B cell (primary cell): Measurements from ENCODE around the gene HS6ST3. TPM values are rescaled to one million over a fixed set of nuclear protein-coding genes. Genes with fewer than 3 reads are reported as not detected.

ENCODE experiments used
- ATAC-seq: fragments of 200-7000 bp; cut with Tn5 transposase; one replicate; pipeline ENCODE4 v1.10.0; 2021; ENCODE audit warnings: low read depth, mild to moderate bottlenecking, moderate number of reproducible peaks, moderate library complexity
- CTCF ChIA-PET: fragments of 350-600 bp; sonication (Branson Sonifier 250); formaldehyde crosslinking; loops from one replicate; lab custom pipeline; 2021; ENCODE audit warnings: antibody characterized with exemption, inconsistent platforms; lab: Charles Lee
- POLR2A ChIA-PET: fragments of 350-600 bp; sonication (Branson Sonifier 250); formaldehyde crosslinking; loops from one replicate; lab custom pipeline; 2021; ENCODE audit warnings: antibody characterized with exemption; lab: Charles Lee
- DNase-seq: peaks from one replicate; pipeline ENCODE4 v3.0.0; 2013
- H2AFZ ChIP-seq: 2 replicates; pipeline ENCODE4 v1.6.1; 2012; ENCODE audit warnings: mild to moderate bottlenecking, low read depth, low read length; ENCODE audit not compliant: insufficient read depth, poor library complexity, severe bottlenecking
- H3K27ac ChIP-seq, 2 donors: 1 replicate in 1 of 2; 2 replicates in 1 of 2; pipeline ENCODE4 v1.5.1; 2012 to 2013; ENCODE audit warnings: low read length in 2 of 2, mild to moderate bottlenecking in 2 of 2, moderate library complexity in 1 of 2
- H3K27me3 ChIP-seq, 4 experiments: fragments of 200-600 bp in 1 of 4; sonication (generic) in 1 of 4; replicated peaks in 1 of 4; 1 replicate in 2 of 4; 2 replicates in 2 of 4; pipeline versions ENCODE4 v1.6.1 to v1.7.0; 2013 to 2016; ENCODE audit warnings: low read length in 3 of 4, mild to moderate bottlenecking in 2 of 4, mixed read lengths in 1 of 4, moderate library complexity in 1 of 4; ENCODE audit not compliant: insufficient read depth in 4 of 4, control insufficient read depth in 3 of 4; ENCODE audit errors: control extremely low read depth in 1 of 4
- H3K36me3 ChIP-seq, 2 experiments: replicated peaks in 1 of 2; 1 replicate in 1 of 2; 2 replicates in 1 of 2; pipeline versions ENCODE4 v1.6.1 to v1.7.1; 2013; ENCODE audit warnings: low read length in 1 of 2; ENCODE audit not compliant: insufficient read depth in 2 of 2, control insufficient read depth in 1 of 2; ENCODE audit errors: control extremely low read depth in 1 of 2, extremely low read depth in 1 of 2
- H3K4me1 ChIP-seq, 2 donors: fragments of 200-600 bp in 1 of 2; sonication (generic) in 1 of 2; 1 replicate in 1 of 2; 2 replicates in 1 of 2; pipeline versions ENCODE4 v1.5.1 to v1.6.1; 2013 to 2017; ENCODE audit warnings: low read length in 2 of 2; ENCODE audit not compliant: control insufficient read depth in 2 of 2, insufficient read depth in 2 of 2
- H3K4me2 ChIP-seq: replicated peaks from 2 replicates; pipeline ENCODE3; 2012; ENCODE audit warnings: mild to moderate bottlenecking, low read depth, low read length; ENCODE audit not compliant: poor library complexity, severe bottlenecking
- H3K4me3 ChIP-seq, 5 experiments: fragments of 200-600 bp in 1 of 5; sonication (generic) in 1 of 5; 1 replicate in 3 of 5; 2 replicates in 2 of 5; pipeline versions ENCODE4 v1.5.1 to v1.7.0; 2011 to 2016; ENCODE audit warnings: low read length in 4 of 5, mild to moderate bottlenecking in 4 of 5, low read depth in 2 of 5, control low read depth in 1 of 5, moderate library complexity in 1 of 5; ENCODE audit not compliant: insufficient read depth in 1 of 5; ENCODE audit errors: control extremely low read depth in 1 of 5, extremely low read depth in 1 of 5
- H3K79me2 ChIP-seq: fragments of 200-600 bp; sonication (generic); one replicate; pipeline ENCODE4 v1.6.0; 2016; ENCODE audit warnings: low read length; ENCODE audit not compliant: control insufficient read depth, insufficient read depth
- H3K9ac ChIP-seq: fragments of 200-600 bp; sonication (generic); 2 replicates; pipeline ENCODE4 v1.6.1; 2017; ENCODE audit warnings: mild to moderate bottlenecking, low read length, moderate library complexity
- H3K9me3 ChIP-seq, 3 donors: one replicate each; pipeline versions ENCODE4 v1.6.1 to v1.7.1; 2013; ENCODE audit warnings: low read length in 2 of 3; ENCODE audit not compliant: control insufficient read depth in 2 of 3, insufficient read depth in 1 of 3; ENCODE audit errors: control extremely low read depth in 1 of 3
- H4K20me1 ChIP-seq: 2 replicates; pipeline ENCODE4 v1.6.0; 2012; ENCODE audit warnings: mild to moderate bottlenecking, low read length; ENCODE audit not compliant: insufficient read depth, control insufficient read depth, poor library complexity, severe bottlenecking
- H3K27ac Mint-ChIP-seq: one replicate; pipeline ENCODE4 v1.8.0; 2021; ENCODE audit warnings: mixed read lengths
- H3K27me3 Mint-ChIP-seq: one replicate; pipeline ENCODE4 v1.8.0; 2021; ENCODE audit warnings: mixed read lengths
- H3K4me1 Mint-ChIP-seq: one replicate; pipeline ENCODE4 v1.8.0; 2021; ENCODE audit warnings: mixed read lengths
- H3K4me3 Mint-ChIP-seq: one replicate; pipeline ENCODE4 v1.8.0; 2021; ENCODE audit warnings: mixed read lengths
- H3K9me3 Mint-ChIP-seq: one replicate; pipeline ENCODE4 v1.8.0; 2022; ENCODE audit warnings: mixed read lengths; ENCODE audit not compliant: insufficient read depth
- CTCF ChIP-seq: fragments of 200-600 bp; IDR thresholded peaks from one replicate; pipeline ENCODE4 v1.8.0; 2022; ENCODE audit warnings: antibody characterized with exemption, mild to moderate bottlenecking
- EZH2 ChIP-seq: IDR thresholded peaks from 2 replicates; pipeline ENCODE4 v1.6.1; 2012; ENCODE audit warnings: borderline replicate concordance, low read depth, mild to moderate bottlenecking, moderate library complexity, low read length; ENCODE audit not compliant: insufficient read depth, poor library complexity, severe bottlenecking
- WGBS: methylation state at CpG from one replicate; pipeline ENCODE4 v1.1.5; 2013; ENCODE audit warnings: missing lambda C conversion rate; ENCODE audit not compliant: insufficient coverage; 5-methylcytosine and 5-hydroxymethylcytosine counted together
- intact Hi-C: fragments of 100-400 bp; cut with micrococcal nuclease; formaldehyde crosslinking; loops from one replicate; pipeline ENCODE4 v1.10.0; 2022
- polyA plus RNA-seq: library from polyadenylated mRNA; depleted of rRNA; stranded (reverse); fragments of >200 nt; gene quantifications from 2 replicates; pipeline ENCODE4 v1.2.3, GENCODE V29; 2012
- total RNA-seq, 2 donors: library from RNA; stranded (reverse); fragments of 120-200 nt in 1 of 2; gene quantifications; 1 replicate in 1 of 2; 2 replicates in 1 of 2; pipeline versions ENCODE4 v1.2.3 to v1.2.4, GENCODE V29; 2013 to 2022

Gene HS6ST3
- total and polyA plus RNA-seq, 2 donors (not counting 1 experiment from before 2014, with no cell fraction given), result not detected

GRCh38 chr13:96783511-96783910 lies 693.6 kb downstream of the HS6ST3 start:
- Histone ChIP-seq H3K9ac (no peak overlapping the region), H4K20me1 (no peaks in the 10 kb centered on the region), H3K4me1 (no peaks in the 10 kb centered on the region), H3K9me3 (no peaks in the 10 kb centered on the region), H3K79me2 (no peaks in the 10 kb centered on the region), H3K27ac (no peak overlapping the region), H3K36me3 (no peaks in the 10 kb centered on the region), H3K27me3 (no peaks in the 10 kb centered on the region), H2AFZ (no peak overlapping the region), H3K4me2 (no peak overlapping the region), H3K4me3 (no peak overlapping the region)
- TF ChIP-seq CTCF, result no peak
- no peak for TF ChIP-seq EZH2
- no peak for DNase-seq
- no CpG with 5 or more reads among the region's 3 CpGs for WGBS
- CTCF ChIA-PET, result no interaction called here
- intact Hi-C loops, result no loop called here
- no peaks in the 10 kb centered on the region for H3K27me3 Mint-ChIP-seq
- no peak for ATAC-seq
- no peak overlapping the region for H3K4me3 Mint-ChIP-seq
- H3K4me1 Mint-ChIP-seq, result no peaks in the 10 kb centered on the region
- H3K9me3 Mint-ChIP-seq, result peaks cover 7% of the 10 kb centered on the region
- POLR2A ChIA-PET, result no interaction called here
- H3K27ac Mint-ChIP-seq, result no peak overlapping the region

GRCh38 chr13:96785986-96786385 lies 696.1 kb downstream of the HS6ST3 start:
- POLR2A ChIA-PET, result no interaction called here
- Mint-ChIP-seq H3K9me3 (peaks cover 3% of the 10 kb centered on the region), H3K4me1 (no peaks in the 10 kb centered on the region), H3K4me3 (no peak overlapping the region), H3K27ac (no peak overlapping the region), H3K27me3 (no peaks in the 10 kb centered on the region)
- no peaks in the 10 kb centered on the region for H3K79me2 ChIP-seq
- CTCF ChIA-PET, result no interaction called here
- no peak overlapping the region for H3K27ac ChIP-seq
- no peaks in the 10 kb centered on the region for H3K9me3 ChIP-seq
- H3K36me3 ChIP-seq, result no peaks in the 10 kb centered on the region
- no peak overlapping the region for H2AFZ ChIP-seq
- H3K4me1 ChIP-seq, result no peaks in the 10 kb centered on the region
- DNase-seq, result no peak
- H3K4me2 ChIP-seq, result no peak overlapping the region
- H4K20me1 ChIP-seq, result no peaks in the 10 kb centered on the region
- intact Hi-C loops, result no loop called here
- H3K4me3 ChIP-seq, result no peak overlapping the region
- no peaks in the 10 kb centered on the region for H3K27me3 ChIP-seq
- no peak overlapping the region for H3K9ac ChIP-seq
- WGBS, result 98% methylated on average over 3 of the region's 3 CpGs
- no peak for ATAC-seq
- TF ChIP-seq EZH2, result no peak
- no peak for TF ChIP-seq CTCF
